HepG2 (cell line): Measurements from ENCODE around the gene FHL3. TPM values are rescaled to one million over a fixed set of nuclear protein-coding genes. Genes with fewer than 3 reads are reported as not detected.
A peak's percentile ranks its signal among the peaks of the same experiment; 100 is the strongest.

Experiments
- BCLAF1 ChIP-seq: fragments of 450-650 bp; IDR thresholded peaks from 2 replicates; pipeline ENCODE4 v1.6.1; 2017; ENCODE audit warnings: mild to moderate bottlenecking
- BRD4 ChIP-seq: sonication (generic); formaldehyde crosslinking; IDR thresholded peaks from 2 replicates; pipeline ENCODE4 v1.4.0; 2020; ENCODE audit warnings: missing genetic modification reagents
- FOXC1 ChIP-seq: sonication (generic); formaldehyde crosslinking; IDR thresholded peaks from 2 replicates; pipeline ENCODE4 v1.8.0; 2022; ENCODE audit warnings: mild to moderate bottlenecking, missing genetic modification reagents, borderline replicate concordance
- HIC2 ChIP-seq: sonication (generic); formaldehyde crosslinking; IDR thresholded peaks from 2 replicates; pipeline ENCODE4 v1.9.0; 2022; ENCODE audit warnings: low read depth, missing genetic modification reagents
- IRF1 ChIP-seq: sonication (generic); formaldehyde crosslinking; IDR thresholded peaks from 2 replicates; pipeline ENCODE4 v1.4.0; 2020; ENCODE audit warnings: low read depth, mild to moderate bottlenecking, missing genetic modification reagents
- MIER2 ChIP-seq: IDR thresholded peaks from 2 replicates; pipeline ENCODE4 v1.6.1; 2016; ENCODE audit warnings: missing biosample characterization, missing genetic modification reagents
- MTA1 ChIP-seq: sonication (generic); formaldehyde crosslinking; IDR thresholded peaks from 2 replicates; pipeline ENCODE4 v1.4.0; 2020; ENCODE audit warnings: missing genetic modification reagents, mild to moderate bottlenecking, borderline replicate concordance
- MXD3 ChIP-seq: IDR thresholded peaks from 2 replicates; pipeline ENCODE4 v1.6.1; 2016; ENCODE audit warnings: mild to moderate bottlenecking, missing biosample characterization, missing genetic modification reagents
- NFE2L2 ChIP-seq: fragments of 150-350 bp; IDR thresholded peaks from 2 replicates; pipeline ENCODE4 v1.6.1; 2014; ENCODE audit warnings: low read length
- NR2F2 ChIP-seq: IDR thresholded peaks from 2 replicates; pipeline ENCODE4 v1.6.1; 2012; ENCODE audit warnings: low read depth, inconsistent platforms, borderline replicate concordance
- PRDM10 ChIP-seq: sonication (generic); formaldehyde crosslinking; IDR thresholded peaks from 2 replicates; pipeline ENCODE4 v1.4.0; 2020; ENCODE audit warnings: low read depth, missing genetic modification reagents
- SMARCC2 ChIP-seq: fragments of 450-650 bp; IDR thresholded peaks from 2 replicates; pipeline ENCODE4 v1.6.1; 2017; ENCODE audit warnings: antibody characterized with exemption, mild to moderate bottlenecking
- TOE1 ChIP-seq: sonication (generic); formaldehyde crosslinking; IDR thresholded peaks from 2 replicates; pipeline ENCODE4 v1.4.0; 2020; ENCODE audit warnings: mild to moderate bottlenecking, missing genetic modification reagents
- ZC3H4 ChIP-seq: sonication (generic); formaldehyde crosslinking; IDR thresholded peaks from 2 replicates; pipeline ENCODE4 v1.4.0; 2020; ENCODE audit warnings: missing genetic modification reagents, borderline replicate concordance
- ZFP82 ChIP-seq: sonication (generic); formaldehyde crosslinking; IDR thresholded peaks from 2 replicates; pipeline ENCODE4 v1.5.1; 2020; ENCODE audit warnings: mild to moderate bottlenecking, missing genetic modification reagents, borderline replicate concordance
- ZNF326 ChIP-seq: sonication (generic); formaldehyde crosslinking; IDR thresholded peaks from 2 replicates; pipeline ENCODE4 v1.4.0; 2020; ENCODE audit warnings: missing genetic modification reagents, borderline replicate concordance
- ZNF335 ChIP-seq: sonication (generic); formaldehyde crosslinking; IDR thresholded peaks from 2 replicates; pipeline ENCODE4 v1.4.0; 2020; ENCODE audit warnings: missing genetic modification reagents
- ZNF337 ChIP-seq: sonication (generic); formaldehyde crosslinking; IDR thresholded peaks from 2 replicates; pipeline ENCODE4 v1.5.1; 2020; ENCODE audit warnings: missing genetic modification reagents, low read depth, mild to moderate bottlenecking, borderline replicate concordance
- ZNF350 ChIP-seq: sonication (generic); formaldehyde crosslinking; IDR thresholded peaks from 2 replicates; pipeline ENCODE4 v1.4.0; 2020; ENCODE audit warnings: mild to moderate bottlenecking, low read depth, missing genetic modification reagents, borderline replicate concordance
- ZNF605 ChIP-seq: sonication (generic); formaldehyde crosslinking; IDR thresholded peaks from 2 replicates; pipeline ENCODE4 v1.8.0; 2022; ENCODE audit warnings: mild to moderate bottlenecking, missing genetic modification reagents
- ZNF761 ChIP-seq: sonication (generic); formaldehyde crosslinking; conservative IDR thresholded peaks from 2 replicates; pipeline ENCODE4 v1.4.0; 2020; ENCODE audit warnings: mild to moderate bottlenecking, missing genetic modification reagents
- ZNF83 ChIP-seq: sonication (generic); formaldehyde crosslinking; IDR thresholded peaks from 2 replicates; pipeline ENCODE4 v1.4.0; 2020; ENCODE audit warnings: missing genetic modification reagents, mild to moderate bottlenecking, borderline replicate concordance
- ZSCAN22 ChIP-seq: sonication (generic); formaldehyde crosslinking; IDR thresholded peaks from 2 replicates; pipeline ENCODE4 v1.4.0; 2020; ENCODE audit warnings: mild to moderate bottlenecking, missing genetic modification reagents
- polyA plus RNA-seq, 8 experiments: library from polyadenylated mRNA; depleted of rRNA in 3 of 8; stranded (reverse) in 7 of 8; unstranded in 1 of 8; fragments of >200 nt; fragmentation: Illumina TruSeq in 4 of 8; extraction: Trizol in 4 of 8; gene quantifications; 2 replicates each; pipeline versions ENCODE4 v1.2.1 to v1.2.3, GENCODE V29; 2011 to 2016; ENCODE audit warnings: low read depth in 4 of 8, missing spikeins in 1 of 8, mixed read lengths in 1 of 8; ENCODE audit not compliant: insufficient read depth in 1 of 8
- total RNA-seq, 5 experiments: library from RNA; depleted of rRNA; stranded (reverse); fragments of >200 nt; fragmentation: Illumina TruSeq; extraction: Trizol; gene quantifications; 2 replicates each; pipeline ENCODE4 v1.2.3, GENCODE V29; 2016; ENCODE audit warnings: low read depth in 1 of 5

FHL3 gene
- total and polyA plus RNA-seq, 2 of the 13 experiments (the other 11 are each of a cell fraction or from before 2014, with no cell fraction given): 2.8 to 6.6 TPM

GRCh38 chr1:37987679-37988078 is 17.6 kb downstream of the FHL3 start (continued):
- TF ChIP-seq MIER2 (CRISPR knock-in tag) (no peak), ZNF326 (CRISPR knock-in tag) (no peak), TOE1 (CRISPR knock-in tag) (no peak), ZNF335 (CRISPR knock-in tag) (no peak), ZNF350 (CRISPR knock-in tag) (no peak), ZNF761 (CRISPR knock-in tag) (no peak), HIC2 (CRISPR knock-in tag) (no peak), MTA1 (CRISPR knock-in tag) (no peak), NFE2L2 (no peak), ZNF605 (CRISPR knock-in tag) (no peak), MXD3 (CRISPR knock-in tag) (no peak), ZFP82 (CRISPR knock-in tag) (no peak), BRD4 (CRISPR knock-in tag) (no peak), ZSCAN22 (no peak), BCLAF1 (no peak), IRF1 (CRISPR knock-in tag) (no peak), ZC3H4 (CRISPR knock-in tag) (no peak), SMARCC2 (no peak), FOXC1 (no peak), NR2F2 (peak; percentile 16; the same call in 1 of the 2 replicates), PRDM10 (no peak), ZNF83 (CRISPR knock-in tag) (no peak), ZNF337 (CRISPR knock-in tag) (no peak)
